ENCODE data around the gene TRA2A.

The TRA2A gene

GRCh38 chr7:23474829-23475575 lies 56.8 kb downstream of the TRA2A start:
- no peak for TF ChIP-seq CTCF (IDR thresholded peaks at IDR 0.05; ENCODE audit: low read depth, low read length, missing control alignments)
- DNase-seq (ENCODE audit: low read depth) = no peak
- in situ Hi-C loops (cut with HindIII; ENCODE audit: low sequenced_read_pairs) = no loop called here
- peak overlapping the region; percentile 70 for H3K4me3 ChIP-seq (ENCODE audit: low read depth, low read length)

GRCh38 chr7:23474094-23474828 lies 57.5 kb downstream of the TRA2A start:
- TF ChIP-seq CTCF (IDR thresholded peaks at IDR 0.05; ENCODE audit: low read depth, low read length, missing control alignments) = no peak
- peak overlapping the region; percentile 70 for H3K4me3 ChIP-seq (ENCODE audit: low read depth, low read length)
- DNase-seq (ENCODE audit: low read depth) = peak; percentile 88
- in situ Hi-C loops (cut with HindIII; ENCODE audit: low sequenced_read_pairs) = no loop called here

- DNase-seq (ENCODE audit: low read depth) = no peak
- H3K4me3 ChIP-seq (ENCODE audit: low read depth, low read length) = peak overlapping the region; percentile 70
- no peak for TF ChIP-seq CTCF (IDR thresholded peaks at IDR 0.05; ENCODE audit: low read depth, low read length, missing control alignments)
- in situ Hi-C loops (cut with HindIII; ENCODE audit: low sequenced_read_pairs) = no loop called here
Observed at GRCh38 chr7:23473844-23474093, 58.0 kb downstream of the TRA2A start.

- TF ChIP-seq CTCF (IDR thresholded peaks at IDR 0.05; ENCODE audit: low read depth, low read length, missing control alignments) = no peak
- in situ Hi-C loops (cut with HindIII; ENCODE audit: low sequenced_read_pairs) = no loop called here
- peak overlapping the region; percentile 70 for H3K4me3 ChIP-seq (ENCODE audit: low read depth, low read length)
- no peak for DNase-seq (ENCODE audit: low read depth)
Observed at GRCh38 chr7:23472956-23473843, 58.6 kb downstream of the TRA2A start.

- DNase-seq (ENCODE audit: low read depth) = no peak
- no peak overlapping the region for H3K4me3 ChIP-seq (ENCODE audit: low read depth, low read length)
- TF ChIP-seq CTCF (IDR thresholded peaks at IDR 0.05; ENCODE audit: low read depth, low read length, missing control alignments) = no peak
- in situ Hi-C loops (cut with HindIII; ENCODE audit: low sequenced_read_pairs) = no loop called here
Observed at GRCh38 chr7:23472556-23472955, 59.2 kb downstream of the TRA2A start.

- H3K4me3 ChIP-seq (ENCODE audit: low read depth, low read length) = peak overlapping the region; percentile 76
- in situ Hi-C loops (cut with HindIII; ENCODE audit: low sequenced_read_pairs) = no loop called here
- no peak for DNase-seq (ENCODE audit: low read depth)
- TF ChIP-seq CTCF (IDR thresholded peaks at IDR 0.05; ENCODE audit: low read depth, low read length, missing control alignments) = no peak
Observed at GRCh38 chr7:23472046-23472445, 59.7 kb downstream of the TRA2A start.

Data from astrocyte of the cerebellum (primary cell).